HG03025 (cell line): Measurements from ENCODE around the gene TSC2.

ENCODE experiments used
- ATAC-seq: cut with Tn5 transposase; IDR thresholded peaks from one replicate; pipeline ENCODE4 v1.9.1; 2021; ENCODE audit warnings: mild to moderate bottlenecking, moderate library complexity; ENCODE audit not compliant: unreplicated experiment, low FRiP score

Gene TSC2

GRCh38 chr16:2082983-2083364, 35.2 kb downstream of the TSC2 start:
- no peak for ATAC-seq

DNA sequence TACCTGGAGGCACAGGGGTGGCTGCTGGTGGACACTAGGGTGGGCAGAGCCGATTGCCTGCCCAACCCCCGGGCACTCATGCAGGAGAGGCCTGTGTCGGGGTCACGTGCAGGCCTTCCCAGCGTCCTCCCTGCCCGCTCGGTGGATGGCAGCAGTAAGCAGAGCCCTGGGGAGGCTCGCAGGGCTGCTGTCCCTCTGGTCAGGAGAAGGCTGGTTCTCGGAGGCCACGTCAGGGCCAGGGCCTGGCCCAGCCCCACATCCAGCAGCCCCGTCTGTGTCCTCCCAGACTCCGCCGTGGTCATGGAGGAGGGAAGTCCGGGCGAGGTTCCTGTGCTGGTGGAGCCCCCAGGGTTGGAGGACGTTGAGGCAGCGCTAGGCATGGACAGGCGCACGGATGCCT, 35.6 kb downstream of the TSC2 start:
- no peak for ATAC-seq

DNA sequence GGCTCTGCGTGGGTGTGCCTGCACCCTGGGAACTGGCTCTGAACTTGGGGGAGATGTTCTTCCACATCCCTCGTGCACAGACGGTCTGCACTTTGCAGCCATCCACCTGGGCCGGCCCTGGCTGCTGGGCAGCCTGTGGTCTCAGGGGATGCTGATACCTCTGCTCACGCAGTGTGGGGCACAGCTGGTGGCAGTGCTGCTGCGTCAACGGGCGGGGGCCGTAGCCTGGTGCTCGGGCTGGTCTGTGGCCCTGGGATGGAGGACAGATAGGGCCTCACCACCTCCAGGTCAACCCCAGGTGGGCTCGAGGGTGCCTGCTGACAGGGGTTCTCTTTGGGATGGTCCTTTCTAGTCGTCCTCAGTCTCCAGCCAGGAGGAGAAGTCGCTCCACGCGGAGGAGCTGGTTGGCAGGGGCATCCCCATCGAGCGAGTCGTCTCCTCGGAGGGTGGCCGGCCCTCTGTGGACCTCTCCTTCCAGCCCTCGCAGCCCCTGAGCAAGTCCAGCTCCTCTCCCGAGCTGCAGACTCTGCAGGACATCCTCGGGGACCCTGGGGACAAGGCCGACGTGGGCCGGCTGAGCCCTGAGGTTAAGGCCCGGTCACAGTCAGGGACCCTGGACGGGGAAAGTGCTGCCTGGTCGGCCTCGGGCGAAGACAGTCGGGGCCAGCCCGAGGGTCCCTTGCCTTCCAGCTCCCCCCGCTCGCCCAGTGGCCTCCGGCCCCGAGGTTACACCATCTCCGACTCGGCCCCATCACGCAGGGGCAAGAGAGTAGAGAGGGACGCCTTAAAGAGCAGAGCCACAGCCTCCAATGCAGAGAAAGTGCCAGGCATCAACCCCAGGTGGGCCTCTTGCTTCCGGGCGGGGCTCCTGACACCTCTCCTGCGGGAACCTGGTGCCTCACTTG, 36.3 kb downstream of the TSC2 start:
- no peak for ATAC-seq

DNA sequence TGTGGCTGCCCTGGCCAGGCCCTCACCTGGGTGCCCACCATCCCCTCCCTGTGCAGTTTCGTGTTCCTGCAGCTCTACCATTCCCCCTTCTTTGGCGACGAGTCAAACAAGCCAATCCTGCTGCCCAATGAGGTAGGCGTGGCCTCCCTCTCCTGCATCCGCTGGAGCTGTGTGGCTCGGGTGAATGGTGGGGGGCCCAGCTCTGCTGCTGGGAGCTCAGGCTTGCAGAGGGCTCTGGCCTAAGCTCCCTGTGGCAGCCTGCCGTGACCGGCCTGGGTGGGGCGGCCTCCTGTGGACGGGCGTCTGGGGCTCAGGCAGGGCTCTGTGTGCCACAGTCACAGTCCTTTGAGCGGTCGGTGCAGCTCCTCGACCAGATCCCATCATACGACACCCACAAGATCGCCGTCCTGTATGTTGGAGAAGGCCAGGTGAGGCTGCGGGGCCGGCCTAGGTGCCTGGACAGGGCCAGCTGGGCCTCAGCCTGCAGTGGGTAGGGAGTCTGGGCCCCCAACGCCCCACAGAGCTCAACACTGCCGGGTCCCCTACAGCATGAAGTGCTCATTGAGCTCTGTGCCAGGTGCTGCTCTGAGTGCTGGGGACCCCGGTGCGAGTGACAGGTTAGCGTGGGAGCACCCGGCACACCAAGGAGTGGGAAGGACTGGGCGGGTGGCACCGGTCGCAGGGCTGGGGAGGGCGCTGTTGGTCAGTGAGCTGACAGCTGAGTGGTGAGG, 37.3 kb downstream of the TSC2 start:
- ATAC-seq, result no peak

DNA sequence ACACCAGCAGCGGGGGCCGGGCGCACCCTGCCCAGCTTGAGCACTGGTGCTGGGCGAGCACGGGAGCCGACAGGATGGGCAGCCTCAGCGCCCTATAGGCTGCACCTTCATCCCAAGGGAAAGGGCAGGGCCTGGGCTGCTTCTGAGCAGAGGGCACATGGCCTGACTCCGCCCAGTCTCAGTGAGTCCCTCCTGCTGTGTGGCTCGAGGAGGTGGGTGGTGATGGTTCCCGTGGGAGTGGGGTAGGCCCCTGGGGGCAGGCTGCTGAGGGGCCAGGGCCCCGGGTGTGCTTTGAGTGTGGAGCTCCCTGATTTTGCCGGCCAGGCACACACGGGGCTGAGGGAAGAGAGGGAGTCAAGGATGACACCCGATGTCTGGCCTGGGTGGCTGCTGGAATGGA, 37.9 kb downstream of the TSC2 start:
- no peak for ATAC-seq

DNA sequence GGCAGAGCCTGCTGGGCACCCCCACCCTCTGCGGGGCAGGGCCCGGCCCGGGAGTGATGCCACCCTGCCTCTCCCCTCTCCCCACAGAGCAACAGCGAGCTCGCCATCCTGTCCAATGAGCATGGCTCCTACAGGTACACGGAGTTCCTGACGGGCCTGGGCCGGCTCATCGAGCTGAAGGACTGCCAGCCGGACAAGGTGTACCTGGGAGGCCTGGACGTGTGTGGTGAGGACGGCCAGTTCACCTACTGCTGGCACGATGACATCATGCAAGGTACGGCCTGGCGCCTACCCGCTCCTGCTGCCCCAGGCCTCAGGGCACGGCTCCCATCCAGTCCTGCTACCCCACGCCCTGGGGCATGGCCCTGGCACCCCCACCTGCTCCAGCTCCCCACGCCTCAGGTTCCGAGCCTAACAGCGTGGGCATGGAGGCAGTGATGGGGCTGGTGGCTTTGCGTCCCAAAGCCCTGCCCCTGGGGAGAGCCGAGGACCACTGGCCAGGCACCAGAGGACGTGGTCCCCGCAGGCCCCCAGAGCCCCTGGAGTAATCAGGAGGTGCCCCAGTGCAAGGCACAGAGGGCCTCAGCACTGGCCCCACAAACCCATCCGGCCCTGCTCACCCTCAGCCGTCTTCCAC, 38.4 kb downstream of the TSC2 start:
- ATAC-seq, result no peak

DNA sequence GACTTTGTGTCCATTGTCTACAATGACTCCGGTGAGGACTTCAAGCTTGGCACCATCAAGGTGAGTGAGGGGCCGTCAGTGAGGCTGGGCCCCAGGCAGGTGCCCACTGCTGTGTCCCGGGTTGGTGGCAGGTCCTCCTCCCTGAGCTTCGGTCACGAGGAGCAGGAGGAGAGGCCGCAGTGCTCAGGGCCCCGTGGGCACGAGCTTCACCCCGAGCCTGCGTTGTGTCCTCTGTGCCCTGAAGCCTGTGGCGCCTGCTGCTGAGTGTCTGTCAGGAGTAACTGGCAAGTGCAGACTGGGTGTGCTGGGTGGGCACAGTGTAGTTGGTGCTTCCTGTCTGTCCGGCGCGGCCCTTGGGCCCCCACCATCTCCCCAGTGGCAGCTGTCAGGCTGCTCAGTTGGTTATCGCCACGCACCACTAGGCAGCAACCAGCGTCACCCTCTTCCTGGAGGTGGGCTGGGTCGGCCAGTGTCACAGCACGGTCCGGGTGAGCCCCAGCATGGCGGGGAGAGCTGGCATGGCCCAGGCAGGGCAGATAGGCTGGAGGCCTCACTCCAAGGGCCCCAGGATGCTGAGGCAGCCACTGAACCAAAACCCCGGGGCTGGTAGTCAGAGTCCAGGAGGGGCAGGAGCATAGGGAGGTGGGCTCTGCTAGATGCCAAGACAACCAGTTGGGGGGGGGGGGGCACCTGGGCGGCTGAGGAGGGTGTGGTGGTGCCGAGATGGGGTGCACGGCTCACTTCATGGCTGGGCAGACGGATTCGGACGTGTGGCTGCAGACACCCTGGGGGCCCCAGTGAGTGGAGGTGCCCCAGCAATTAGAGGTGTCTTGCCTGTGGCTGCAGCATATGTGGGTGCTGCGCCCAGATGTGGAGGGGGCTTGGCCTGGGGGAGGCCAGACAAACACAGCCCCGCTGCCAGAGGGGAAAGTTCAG, 39.3 kb downstream of the TSC2 start:
- ATAC-seq, result no peak

- no peak for ATAC-seq
Measured at GRCh38 chr16:2087748-2088631, 40.2 kb downstream of the TSC2 start.

- ATAC-seq, result no peak
Measured at GRCh38 chr16:2088759-2089358, 41.1 kb downstream of the TSC2 start.

DNA sequence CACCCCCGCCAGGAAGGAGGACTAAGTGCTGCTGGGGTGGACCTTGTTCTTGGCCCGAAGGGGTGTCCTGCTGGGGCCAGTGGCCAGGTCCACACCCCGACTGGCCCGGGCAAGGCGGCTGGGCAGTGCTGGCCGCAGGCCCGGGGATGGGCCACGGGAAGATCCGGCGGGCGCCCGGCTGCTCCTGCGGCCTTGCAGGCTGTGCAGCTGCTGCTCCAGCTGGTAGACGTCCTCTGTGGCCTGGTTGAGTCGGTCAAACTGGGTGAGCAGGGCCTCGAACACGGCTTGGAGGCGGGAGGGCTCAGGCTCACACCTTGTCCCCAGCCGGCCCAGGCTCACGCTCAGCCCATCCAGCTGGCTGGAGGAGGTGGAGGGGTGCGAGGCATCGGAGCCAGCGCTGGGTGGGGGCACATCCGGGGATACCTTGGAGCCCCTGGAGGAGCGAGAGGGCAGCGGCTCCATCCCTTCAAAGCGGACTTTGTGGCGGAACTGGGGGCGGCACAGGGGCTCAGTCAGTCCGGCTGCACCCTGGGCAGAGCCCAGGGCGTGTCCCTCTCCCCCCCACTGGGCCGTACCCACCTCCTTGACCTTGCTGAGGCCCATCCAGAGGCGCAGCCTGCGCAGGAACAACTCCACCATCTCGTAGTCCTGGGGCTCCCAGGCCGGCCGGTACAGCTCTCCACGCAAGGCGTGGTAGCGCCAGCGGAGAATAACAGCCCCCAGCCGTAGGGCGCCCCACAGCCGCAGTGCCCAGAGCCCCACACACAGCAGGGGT, 42.1 kb downstream of the TSC2 start:
- no peak for ATAC-seq

- ATAC-seq, result no peak
Measured at GRCh38 chr16:2090481-2090776, 42.6 kb downstream of the TSC2 start.

- ATAC-seq, result no peak
Measured at GRCh38 chr16:2090777-2091546, 43.2 kb downstream of the TSC2 start.

DNA sequence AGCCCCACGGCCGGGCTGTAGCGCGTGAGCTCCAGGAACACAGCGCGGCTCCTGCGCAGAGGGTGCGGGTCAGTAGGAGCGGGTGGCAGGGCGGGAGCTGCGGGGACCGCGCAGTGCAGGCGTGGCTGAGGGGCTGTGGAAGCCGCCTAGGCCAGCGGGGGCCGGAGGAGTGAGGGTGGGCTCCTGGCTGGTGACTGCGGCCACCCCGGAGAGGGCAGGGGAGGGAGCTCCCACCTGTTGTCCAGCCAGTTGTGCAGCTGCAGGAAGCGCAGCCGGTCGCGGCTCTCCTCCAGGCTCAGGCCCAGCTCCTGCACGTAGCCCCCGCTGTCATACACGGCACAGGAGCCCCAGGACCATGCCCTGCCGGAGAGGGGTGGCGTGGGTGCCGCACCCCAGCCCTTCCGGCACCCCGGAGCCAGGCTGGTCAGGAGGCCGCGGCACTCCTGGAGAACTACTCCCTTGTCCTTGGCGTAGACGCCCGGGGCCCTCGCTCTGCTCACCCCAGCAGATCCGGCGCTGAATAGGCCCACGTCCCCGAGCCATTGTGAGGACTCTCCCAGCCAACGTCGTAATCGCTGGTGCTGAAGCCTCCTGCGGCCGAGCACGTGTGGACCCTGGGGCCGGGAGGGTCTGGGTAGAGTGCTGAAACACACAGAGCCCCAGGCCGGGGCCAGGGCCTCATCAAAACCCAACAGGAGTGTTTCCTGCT, 43.9 kb downstream of the TSC2 start:
- ATAC-seq, result no peak

GRCh38 chr16:2092256-2092620, 44.5 kb downstream of the TSC2 start:
- ATAC-seq, result no peak

GRCh38 chr16:2092866-2093265, 45.1 kb downstream of the TSC2 start:
- ATAC-seq, result no peak

- ATAC-seq, result no peak
Measured at GRCh38 chr16:2093793-2094192, 46.0 kb downstream of the TSC2 start.

DNA sequence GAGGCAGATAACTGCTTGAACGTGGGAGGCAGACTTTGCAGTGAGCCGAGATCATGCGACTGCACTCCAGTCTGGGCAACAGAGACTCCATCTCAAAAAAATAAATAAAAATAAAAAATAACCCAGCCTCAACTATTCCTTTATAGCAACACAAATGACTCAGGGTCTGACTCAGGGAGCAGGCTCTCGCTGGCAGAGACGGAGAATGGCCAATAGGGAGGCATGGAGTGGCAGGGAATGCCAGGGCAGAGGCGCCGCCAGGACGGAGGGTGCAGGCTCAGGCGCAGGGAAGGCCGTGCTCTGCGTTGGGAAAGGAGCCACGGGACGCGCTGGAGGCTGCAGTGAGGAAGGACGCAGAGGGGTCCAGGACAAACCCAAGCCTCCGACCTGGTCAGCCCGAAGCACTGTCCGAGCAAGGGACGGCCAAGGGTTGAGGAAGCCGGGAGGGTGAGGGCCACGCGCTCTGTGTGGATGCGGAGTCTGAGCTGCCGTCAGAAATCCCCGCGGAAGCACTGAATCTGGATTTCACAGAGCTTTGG, 47.6 kb downstream of the TSC2 start:
- no peak for ATAC-seq
